ENCODE results near the gene CITED2. TPM values are rescaled to one million over a fixed set of nuclear protein-coding genes. Genes with fewer than 3 reads are reported as not detected.

Gene CITED2
- polyA plus RNA-seq, 1 of the 3 experiments (the other 2 are of a cell fraction), result 173 TPM

GRCh38 chr6:139392794-139393193 is 18.3 kb upstream of the CITED2 start:
- no peak for DNase-seq
- no peaks in the 10 kb centered on the region for H3F3A ChIP-seq (replicated peaks; ENCODE audit: insufficient read depth)
- ChIA-PET CTCF (no interaction called here), POLR2A (no interaction called here)
- H2AFZ ChIP-seq (ENCODE audit: low read depth), result peak overlapping the region; percentile 68; the same call in 1 of the 2 replicates
- no peaks in the 10 kb centered on the region for H3K79me2 ChIP-seq (ENCODE audit: insufficient read depth)
- H3K9ac ChIP-seq, result no peak overlapping the region
- WGBS (ENCODE audit: low lambda C conversion rate), result 41% methylated on average over 1 of the region's 1 CpG
- H3K9me3 ChIP-seq, result no peaks in the 10 kb centered on the region
- peak overlapping the region in 1 of 2 experiments; percentile 22; a peak in 1 of 4 replicates for H3K27ac ChIP-seq (ENCODE audit: low read depth in 2 of 2, low read length in 1 of 2)
- 0 out of 4 replicates have a peak, but pooled peaks cover 0 to 5% of the 10 kb centered on the region in 2 experiments for H3K4me1 ChIP-seq (ENCODE audit: control insufficient read depth in 1 of 2, insufficient read depth in 2 of 2, low read depth in 1 of 2, low read length in 1 of 2)
- H3K27me3 ChIP-seq (ENCODE audit: insufficient read depth), result no peaks in the 10 kb centered on the region
- no peak overlapping the region for H3K4me3 ChIP-seq (ENCODE audit: low read depth in 2 of 2, low read length in 1 of 2)
- no peaks in the 10 kb centered on the region for H3K9me2 ChIP-seq
- TF ChIP-seq, protein P1, sequence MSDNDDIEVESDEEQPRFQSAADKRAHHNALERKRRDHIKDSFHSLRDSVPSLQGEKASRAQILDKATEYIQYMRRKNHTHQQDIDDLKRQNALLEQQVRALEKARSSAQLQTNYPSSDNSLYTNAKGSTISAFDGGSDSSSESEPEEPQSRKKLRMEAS (IDR thresholded peaks at IDR 0.05; ENCODE audit: low read depth), result no peak
- TF ChIP-seq TCF12 (IDR thresholded peaks at IDR 0.05) (peak; percentile 20; the same call in 1 of the 2 replicates), JUND (IDR thresholded peaks at IDR 0.05) (no peak), YY1 (IDR thresholded peaks at IDR 0.05; ENCODE audit: low read depth) (no peak), FOSL2 (IDR thresholded peaks at IDR 0.05; ENCODE audit: borderline replicate concordance, low read depth) (peak; percentile 22; the same call in 1 of the 2 replicates)
- H3K36me3 ChIP-seq (replicated peaks in 1 of 2; ENCODE audit: control insufficient read depth in 1 of 2, insufficient read depth in 2 of 2, low read length in 1 of 2), result no peaks in the 10 kb centered on the region
- no peaks in the 10 kb centered on the region for H4K20me1 ChIP-seq (ENCODE audit: insufficient read depth)
- H3K4me2 ChIP-seq, result no peak overlapping the region; the same call in 1 of the 2 replicates

GRCh38 chr6:139391709-139392108 is 17.3 kb upstream of the CITED2 start:
- Histone ChIP-seq H3K9ac (no peak overlapping the region), H2AFZ (ENCODE audit: low read depth) (no peak overlapping the region), H3K36me3 (replicated peaks in 1 of 2; ENCODE audit: control insufficient read depth in 1 of 2, insufficient read depth in 2 of 2, low read length in 1 of 2) (no peaks in the 10 kb centered on the region), H3K79me2 (ENCODE audit: insufficient read depth) (no peaks in the 10 kb centered on the region), H3K9me2 (no peaks in the 10 kb centered on the region), H3K4me2 (no peak overlapping the region), H3K9me3 (no peaks in the 10 kb centered on the region), H3K4me3 (ENCODE audit: low read depth in 2 of 2, low read length in 1 of 2) (no peak overlapping the region), H3K4me1 (ENCODE audit: control insufficient read depth in 1 of 2, insufficient read depth in 2 of 2, low read depth in 1 of 2, low read length in 1 of 2) (0 out of 4 replicates have a peak, but pooled peaks cover 0 to 5% of the 10 kb centered on the region in 2 experiments), H3K27ac (ENCODE audit: low read depth in 2 of 2, low read length in 1 of 2) (no peak overlapping the region), H3K27me3 (ENCODE audit: insufficient read depth) (no peaks in the 10 kb centered on the region), H3F3A (replicated peaks; ENCODE audit: insufficient read depth) (no peaks in the 10 kb centered on the region), H4K20me1 (ENCODE audit: insufficient read depth) (no peaks in the 10 kb centered on the region)
- ChIA-PET POLR2A (no interaction called here), CTCF (no interaction called here)
- WGBS (ENCODE audit: low lambda C conversion rate), result 82% methylated on average over 3 of the region's 3 CpGs
- TF ChIP-seq EP300 (IDR thresholded peaks at IDR 0.05; ENCODE audit: borderline replicate concordance in 1 of 2, low read depth in 1 of 2, low read length in 1 of 2) (no peak), SMC3 (IDR thresholded peaks at IDR 0.05; ENCODE audit: low read depth, low read length) (no peak), USF1 (IDR thresholded peaks at IDR 0.05; ENCODE audit: borderline replicate concordance, low read depth) (no peak), NRF1 (IDR thresholded peaks at IDR 0.05; ENCODE audit: low read depth, low read length) (no peak), PBX3 (IDR thresholded peaks at IDR 0.05) (no peak), USF2 (IDR thresholded peaks at IDR 0.05; ENCODE audit: borderline replicate concordance, low read depth, low read length) (no peak), FOSL2 (IDR thresholded peaks at IDR 0.05; ENCODE audit: borderline replicate concordance, low read depth) (no peak), EZH2phosphoT487 (IDR thresholded peaks at IDR 0.05; ENCODE audit: borderline replicate concordance, low read depth) (no peak), POLR2AphosphoS5 (IDR thresholded peaks at IDR 0.05; ENCODE audit: low read depth, low read length) (no peak), FOXJ3 (CRISPR knock-in tag; IDR thresholded peaks at IDR 0.05) (no peak)
- TF ChIP-seq, protein P2, sequence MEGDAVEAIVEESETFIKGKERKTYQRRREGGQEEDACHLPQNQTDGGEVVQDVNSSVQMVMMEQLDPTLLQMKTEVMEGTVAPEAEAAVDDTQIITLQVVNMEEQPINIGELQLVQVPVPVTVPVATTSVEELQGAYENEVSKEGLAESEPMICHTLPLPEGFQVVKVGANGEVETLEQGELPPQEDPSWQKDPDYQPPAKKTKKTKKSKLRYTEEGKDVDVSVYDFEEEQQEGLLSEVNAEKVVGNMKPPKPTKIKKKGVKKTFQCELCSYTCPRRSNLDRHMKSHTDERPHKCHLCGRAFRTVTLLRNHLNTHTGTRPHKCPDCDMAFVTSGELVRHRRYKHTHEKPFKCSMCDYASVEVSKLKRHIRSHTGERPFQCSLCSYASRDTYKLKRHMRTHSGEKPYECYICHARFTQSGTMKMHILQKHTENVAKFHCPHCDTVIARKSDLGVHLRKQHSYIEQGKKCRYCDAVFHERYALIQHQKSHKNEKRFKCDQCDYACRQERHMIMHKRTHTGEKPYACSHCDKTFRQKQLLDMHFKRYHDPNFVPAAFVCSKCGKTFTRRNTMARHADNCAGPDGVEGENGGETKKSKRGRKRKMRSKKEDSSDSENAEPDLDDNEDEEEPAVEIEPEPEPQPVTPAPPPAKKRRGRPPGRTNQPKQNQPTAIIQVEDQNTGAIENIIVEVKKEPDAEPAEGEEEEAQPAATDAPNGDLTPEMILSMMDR (IDR thresholded peaks at IDR 0.05), result no peak
- TF ChIP-seq, protein P3, sequence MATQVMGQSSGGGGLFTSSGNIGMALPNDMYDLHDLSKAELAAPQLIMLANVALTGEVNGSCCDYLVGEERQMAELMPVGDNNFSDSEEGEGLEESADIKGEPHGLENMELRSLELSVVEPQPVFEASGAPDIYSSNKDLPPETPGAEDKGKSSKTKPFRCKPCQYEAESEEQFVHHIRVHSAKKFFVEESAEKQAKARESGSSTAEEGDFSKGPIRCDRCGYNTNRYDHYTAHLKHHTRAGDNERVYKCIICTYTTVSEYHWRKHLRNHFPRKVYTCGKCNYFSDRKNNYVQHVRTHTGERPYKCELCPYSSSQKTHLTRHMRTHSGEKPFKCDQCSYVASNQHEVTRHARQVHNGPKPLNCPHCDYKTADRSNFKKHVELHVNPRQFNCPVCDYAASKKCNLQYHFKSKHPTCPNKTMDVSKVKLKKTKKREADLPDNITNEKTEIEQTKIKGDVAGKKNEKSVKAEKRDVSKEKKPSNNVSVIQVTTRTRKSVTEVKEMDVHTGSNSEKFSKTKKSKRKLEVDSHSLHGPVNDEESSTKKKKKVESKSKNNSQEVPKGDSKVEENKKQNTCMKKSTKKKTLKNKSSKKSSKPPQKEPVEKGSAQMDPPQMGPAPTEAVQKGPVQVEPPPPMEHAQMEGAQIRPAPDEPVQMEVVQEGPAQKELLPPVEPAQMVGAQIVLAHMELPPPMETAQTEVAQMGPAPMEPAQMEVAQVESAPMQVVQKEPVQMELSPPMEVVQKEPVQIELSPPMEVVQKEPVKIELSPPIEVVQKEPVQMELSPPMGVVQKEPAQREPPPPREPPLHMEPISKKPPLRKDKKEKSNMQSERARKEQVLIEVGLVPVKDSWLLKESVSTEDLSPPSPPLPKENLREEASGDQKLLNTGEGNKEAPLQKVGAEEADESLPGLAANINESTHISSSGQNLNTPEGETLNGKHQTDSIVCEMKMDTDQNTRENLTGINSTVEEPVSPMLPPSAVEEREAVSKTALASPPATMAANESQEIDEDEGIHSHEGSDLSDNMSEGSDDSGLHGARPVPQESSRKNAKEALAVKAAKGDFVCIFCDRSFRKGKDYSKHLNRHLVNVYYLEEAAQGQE (IDR thresholded peaks at IDR 0.05; ENCODE audit: low read depth, low read length), result no peak
- no peak for DNase-seq
